Ramos (cell line): ENCODE results near the gene NFKBIB.

ENCODE experiments used
- in situ Hi-C: fragments of 300-500 bp; cut with MboI; formaldehyde crosslinking; loops from one replicate; pipeline ENCODE4 v1.14.3; 2022; ENCODE audit warnings: low sequenced_read_pairs; ENCODE audit not compliant: unreplicated experiment

The NFKBIB gene

DNA sequence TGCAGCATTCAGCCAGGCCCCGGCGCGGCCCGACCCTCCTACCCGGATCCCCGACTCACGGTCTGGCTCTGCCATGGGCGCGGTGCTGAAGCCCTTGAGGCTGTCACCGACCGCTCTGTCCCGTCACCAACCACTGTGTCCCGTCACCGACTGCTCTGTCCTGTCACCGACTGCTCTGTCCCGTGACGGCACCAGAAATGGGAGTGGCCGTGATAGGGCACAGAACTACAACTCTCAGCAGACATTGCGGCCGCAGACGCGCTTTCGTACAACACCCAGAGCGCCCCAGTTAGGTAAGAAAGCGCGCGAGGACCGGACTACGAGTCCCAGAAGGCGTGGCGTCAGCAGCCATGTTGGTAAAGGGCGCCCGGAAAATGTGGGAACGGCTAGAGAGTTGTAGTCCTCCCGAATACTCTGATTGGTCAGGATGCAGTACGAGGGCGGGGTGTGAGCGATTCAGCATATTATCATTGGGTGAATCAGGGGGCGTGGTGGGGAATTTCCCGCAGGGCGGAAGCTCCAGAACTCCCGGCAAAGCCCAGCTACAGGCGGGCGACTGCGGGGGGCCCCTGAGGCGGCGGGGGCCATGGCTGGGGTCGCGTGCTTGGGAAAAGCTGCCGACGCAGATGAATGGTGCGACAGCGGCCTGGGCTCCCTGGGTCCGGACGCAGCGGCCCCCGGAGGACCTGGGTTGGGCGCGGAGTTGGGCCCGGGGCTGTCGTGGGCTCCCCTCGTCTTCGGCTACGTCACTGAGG, at the start of gene NFKBIB, which contains the start of gene SIRT2:
NFKBIB (plus strand) TSS at position 523 of the 755 bp plus-strand sequence; CDS start at position 587, 64 bp downstream.
SIRT2 (minus strand) TSS at position 172 of the 755 bp plus-strand sequence; CDS start at position 75, 97 bp downstream.
- in situ Hi-C loops: no loop called here

- in situ Hi-C loops: loop anchor here (25.0 kb wide), 1 partner anchor 938 kb away; the partner anchor contains the start of genes SIPA1L3 and WDR87
Observed at GRCh38 chr19:38850436-38850975, 49.3 kb upstream of the NFKBIB start.

GRCh38 chr19:38850976-38851621, 48.7 kb upstream of the NFKBIB start:
- in situ Hi-C loops: loop anchor here (25.0 kb wide), 1 partner anchor 939 kb away; the partner anchor contains the start of genes SIPA1L3 and WDR87

GRCh38 chr19:38851622-38852230, 48.0 kb upstream of the NFKBIB start:
- in situ Hi-C loops: loop anchor here (25.0 kb wide), 1 partner anchor 939 kb away; the partner anchor contains the start of genes SIPA1L3 and WDR87

DNA sequence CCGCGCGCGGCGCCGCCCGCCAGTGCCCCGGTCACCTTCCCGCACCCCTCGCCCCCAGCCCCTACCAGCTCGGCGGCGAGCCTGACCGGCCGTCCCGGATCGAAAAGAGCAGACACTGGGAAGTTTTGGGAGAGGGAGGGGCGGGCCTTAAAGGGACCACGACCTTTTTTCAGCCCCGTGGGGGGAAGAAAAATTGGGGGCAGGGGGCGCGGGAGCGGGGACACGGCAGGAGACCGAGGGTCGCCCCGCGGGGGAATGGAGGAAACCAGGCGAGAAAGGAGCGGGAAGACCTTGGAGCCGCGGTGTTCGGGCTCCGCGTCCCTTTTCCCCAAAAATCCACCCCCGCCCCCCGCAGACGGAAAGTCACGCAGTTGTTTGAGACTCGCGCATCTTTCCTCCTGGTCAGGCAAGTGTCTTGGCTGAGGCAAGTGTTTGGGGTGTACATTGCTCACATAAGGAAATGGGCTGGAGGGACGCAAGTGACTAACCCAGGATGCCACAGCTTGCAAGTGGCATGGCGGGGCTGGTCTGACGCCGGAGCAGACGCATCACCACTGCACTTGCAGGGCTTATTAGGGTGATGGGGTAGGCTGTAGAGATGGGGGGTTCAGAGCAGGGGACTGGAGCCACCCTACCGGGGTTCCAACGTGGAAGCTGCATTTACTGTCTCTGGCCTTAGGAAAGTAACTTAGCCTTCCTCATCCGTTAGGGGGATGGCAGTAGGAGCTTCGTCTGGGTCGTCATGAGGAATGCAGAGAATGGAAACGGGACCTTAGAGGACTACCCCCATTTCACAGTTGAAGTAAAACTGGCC, 47.3 kb upstream of the NFKBIB start:
- in situ Hi-C loops: loop anchor here (25.0 kb wide), 1 partner anchor 940 kb away; the partner anchor contains the start of genes SIPA1L3 and WDR87

DNA sequence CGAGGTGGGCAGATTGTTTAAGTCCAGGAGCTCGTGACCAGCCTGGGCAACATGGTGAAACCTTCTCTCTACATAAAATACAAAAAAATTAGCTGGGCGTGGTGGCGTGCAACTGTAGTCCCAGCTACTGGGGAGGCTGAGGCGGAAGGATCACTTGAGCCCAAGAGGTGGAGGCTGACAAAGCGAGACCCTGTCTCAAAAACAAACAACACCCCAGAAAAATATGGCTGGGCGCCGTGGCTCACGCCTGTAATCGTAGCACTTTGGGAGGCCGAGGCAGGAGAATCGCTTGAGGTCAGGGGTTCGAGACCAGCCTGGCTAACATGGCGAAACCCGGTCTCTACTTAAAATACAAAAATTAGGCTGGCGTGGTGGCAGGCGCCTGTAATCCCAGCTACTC, 46.6 kb upstream of the NFKBIB start:
- in situ Hi-C loops: loop anchor here (25.0 kb wide), 1 partner anchor 941 kb away; the partner anchor contains the start of genes SIPA1L3 and WDR87

DNA sequence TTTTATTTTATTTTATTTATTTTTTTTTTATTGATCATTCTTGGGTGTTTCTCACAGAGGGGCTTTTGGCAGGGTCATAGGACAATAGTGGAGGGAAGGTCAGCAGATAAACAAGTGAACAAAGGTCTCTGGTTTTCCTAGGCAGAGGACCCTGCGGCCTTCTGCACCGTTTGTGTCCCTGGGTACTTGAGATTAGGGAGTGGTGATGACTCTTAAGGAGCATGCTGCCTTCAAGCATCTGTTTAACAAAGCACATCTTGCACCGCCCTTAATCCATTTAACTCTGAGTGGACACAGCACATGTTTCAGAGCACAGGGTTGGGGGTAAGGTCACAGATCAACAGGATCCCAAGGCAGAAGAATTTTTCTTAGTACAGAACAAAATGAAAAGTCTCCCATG, 44.8 kb upstream of the NFKBIB start:
- in situ Hi-C loops: loop anchor here (25.0 kb wide), 1 partner anchor 943 kb away; the partner anchor contains the start of genes SIPA1L3 and WDR87

GRCh38 chr19:38855751-38856150, 44.0 kb upstream of the NFKBIB start:
- in situ Hi-C loops: loop anchor here (25.0 kb wide), 1 partner anchor 943 kb away; the partner anchor contains the start of genes SIPA1L3 and WDR87

GRCh38 chr19:38856813-38857212, 43.0 kb upstream of the NFKBIB start:
- in situ Hi-C loops: loop anchor here (25.0 kb wide), 1 partner anchor 945 kb away; the partner anchor contains the start of genes SIPA1L3 and WDR87

GRCh38 chr19:38859631-38860204, 40.1 kb upstream of the NFKBIB start:
- in situ Hi-C loops: loop anchor here (25.0 kb wide), 1 partner anchor 947 kb away; the partner anchor contains the start of genes SIPA1L3 and WDR87

DNA sequence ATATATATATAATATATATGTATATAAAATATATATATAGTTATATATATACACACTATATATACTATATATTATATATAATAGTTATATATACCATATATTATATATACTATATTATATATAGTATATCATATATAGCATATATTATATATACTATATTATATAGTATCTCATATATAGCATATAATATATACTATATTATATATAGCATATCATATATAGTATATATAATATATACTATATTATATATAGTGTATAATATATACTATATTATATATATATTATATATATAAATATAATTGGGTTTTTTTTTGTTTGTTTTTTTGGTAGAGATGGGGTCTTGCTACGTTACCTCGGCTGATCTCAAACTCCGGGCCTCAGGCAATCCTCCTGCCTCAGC, 38.4 kb upstream of the NFKBIB start:
- in situ Hi-C loops: loop anchor here (25.0 kb wide), 1 partner anchor 949 kb away; the partner anchor contains the start of genes SIPA1L3 and WDR87

- in situ Hi-C loops: loop anchor here (25.0 kb wide), 1 partner anchor 950 kb away; the partner anchor contains the start of genes SIPA1L3 and WDR87
Observed at GRCh38 chr19:38862321-38863059, 37.3 kb upstream of the NFKBIB start.

- in situ Hi-C loops: loop anchor here (25.0 kb wide), 1 partner anchor 955 kb away; the partner anchor contains the start of genes SIPA1L3 and WDR87
Observed at GRCh38 chr19:38867171-38867780, 32.5 kb upstream of the NFKBIB start.

DNA sequence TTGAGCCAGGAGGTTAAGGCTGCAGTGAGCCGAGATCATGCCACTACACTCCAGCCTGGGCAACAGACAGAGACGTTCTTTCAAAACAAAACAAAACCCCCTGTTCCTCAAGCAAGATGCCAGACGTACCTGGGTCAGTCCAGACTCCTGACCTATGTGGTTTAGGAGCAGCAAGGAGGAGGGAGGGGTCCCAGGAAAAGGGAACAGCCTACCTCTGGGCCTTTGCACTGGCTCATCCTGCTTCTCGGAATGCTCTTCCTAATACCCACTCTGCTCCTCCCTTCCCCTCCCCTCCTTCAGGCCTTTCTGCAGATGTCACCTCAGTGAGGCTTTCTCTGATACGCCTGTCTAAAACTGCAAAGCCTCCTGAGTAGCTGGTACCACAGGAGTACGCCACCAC, 31.2 kb upstream of the NFKBIB start:
- in situ Hi-C loops: loop anchor here (25.0 kb wide), 1 partner anchor 956 kb away; the partner anchor contains the start of genes SIPA1L3 and WDR87

DNA sequence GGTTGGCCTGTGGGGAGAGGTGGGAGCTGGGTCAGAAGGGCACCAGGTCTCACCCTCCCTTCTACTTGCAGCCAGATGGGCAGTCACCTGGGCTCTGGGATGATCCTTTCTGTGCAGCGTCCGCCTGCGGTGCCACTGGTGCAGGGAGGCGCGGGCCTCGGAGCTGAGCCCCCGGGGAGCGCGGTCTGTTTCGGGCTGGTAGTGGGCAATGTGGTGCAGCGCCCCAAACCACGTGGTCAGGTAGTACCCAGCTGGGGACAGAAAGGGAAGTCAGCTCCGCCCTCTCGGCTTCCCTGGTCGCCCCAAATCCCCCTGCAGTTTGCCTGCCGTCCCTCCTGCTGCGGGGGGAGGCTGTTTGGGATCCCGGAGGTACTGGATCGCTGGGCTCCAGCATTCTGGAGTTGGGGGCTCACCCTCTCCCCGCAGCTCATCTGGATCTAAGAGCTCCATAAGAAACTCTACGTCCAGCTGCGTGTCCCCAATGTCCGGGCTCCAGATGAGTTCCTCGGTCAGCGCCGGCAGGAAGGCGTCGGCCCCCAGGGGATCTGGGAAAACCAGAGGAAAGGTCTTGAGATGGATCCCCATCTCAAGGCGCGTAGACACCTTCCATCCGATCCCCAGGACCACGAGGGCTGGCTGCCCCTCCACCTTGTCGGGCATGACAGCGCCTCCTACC, 30.5 kb upstream of the NFKBIB start:
- in situ Hi-C loops: loop anchor here (25.0 kb wide), 1 partner anchor 957 kb away; the partner anchor contains the start of genes SIPA1L3 and WDR87

GRCh38 chr19:38869836-38870607, 29.7 kb upstream of the NFKBIB start:
- in situ Hi-C loops: loop anchor here (25.0 kb wide), 1 partner anchor 958 kb away; the partner anchor contains the start of genes SIPA1L3 and WDR87
